DND-41 (cell line): Measurements from ENCODE around the gene AKAP3.

ENCODE experiments used
- ATAC-seq: fragments of 200-7000 bp; cut with Tn5 transposase; 3 replicates; pipeline ENCODE4 v1.9.1; 2021; ENCODE audit warnings: low read depth; ENCODE audit not compliant: insufficient read depth
- DNase-seq: peaks from one replicate; pipeline ENCODE4 v3.0.0-alpha.2; 2020
- H2AFZ ChIP-seq: 2 replicates; pipeline ENCODE4 v1.6.0; 2012; ENCODE audit warnings: low read depth, low read length
- H3K27ac ChIP-seq: 2 replicates; pipeline ENCODE4 v1.5.1; 2012; ENCODE audit warnings: low read length, inconsistent platforms
- H3K27me3 ChIP-seq: fragments of 200-600 bp; sonication (generic); 2 replicates; pipeline ENCODE4 v1.6.0; 2012; ENCODE audit warnings: low read length, mild to moderate bottlenecking, inconsistent platforms; ENCODE audit not compliant: insufficient read depth, poor library complexity
- H3K36me3 ChIP-seq: 2 replicates; pipeline ENCODE4 v1.5.1; 2012; ENCODE audit warnings: low read length, inconsistent platforms; ENCODE audit not compliant: insufficient read depth
- H3K4me1 ChIP-seq: 2 replicates; pipeline ENCODE4 v1.5.1; 2012; ENCODE audit warnings: mild to moderate bottlenecking, low read length; ENCODE audit not compliant: insufficient read depth
- H3K4me2 ChIP-seq: 2 replicates; pipeline ENCODE4 v1.6.0; 2012; ENCODE audit warnings: mild to moderate bottlenecking, moderate library complexity, low read length, inconsistent platforms; ENCODE audit not compliant: insufficient read depth
- H3K4me3 ChIP-seq, 2 experiments: fragments of 200-600 bp in 1 of 2; shearing (Covaris generic) in 1 of 2; 2 replicates each; pipeline ENCODE4 v1.5.1; 2012 to 2016; ENCODE audit warnings: inconsistent platforms in 2 of 2, low read length in 2 of 2, mild to moderate bottlenecking in 2 of 2, low read depth in 1 of 2, moderate library complexity in 1 of 2
- H3K79me2 ChIP-seq: 2 replicates; pipeline ENCODE4 v1.6.0; 2012; ENCODE audit warnings: low read length, inconsistent platforms; ENCODE audit not compliant: insufficient read depth
- H3K9ac ChIP-seq: 2 replicates; pipeline ENCODE4 v1.6.0; 2012; ENCODE audit warnings: low read depth, mild to moderate bottlenecking, inconsistent platforms, low read length, moderate library complexity
- H3K9me3 ChIP-seq: 2 replicates; pipeline ENCODE4 v1.5.1; 2012; ENCODE audit warnings: low read length, moderate library complexity, mild to moderate bottlenecking, inconsistent platforms; ENCODE audit not compliant: insufficient read depth, severe bottlenecking
- H4K20me1 ChIP-seq: 2 replicates; pipeline ENCODE4 v1.6.0; 2012; ENCODE audit warnings: low read length; ENCODE audit not compliant: insufficient read depth
- CTCF ChIP-seq: IDR thresholded peaks from 2 replicates; pipeline ENCODE4 v1.5.1; 2012; ENCODE audit warnings: borderline replicate concordance, low read length, moderate library complexity, mild to moderate bottlenecking; ENCODE audit not compliant: poor library complexity, severe bottlenecking; ENCODE audit errors: extremely low read depth
- EZH2 ChIP-seq: IDR thresholded peaks from 3 replicates; pipeline ENCODE4 v1.6.1; 2012; ENCODE audit warnings: borderline replicate concordance, low read depth, mild to moderate bottlenecking, moderate library complexity, low read length, inconsistent platforms; ENCODE audit not compliant: severe bottlenecking

The AKAP3 gene

DNA sequence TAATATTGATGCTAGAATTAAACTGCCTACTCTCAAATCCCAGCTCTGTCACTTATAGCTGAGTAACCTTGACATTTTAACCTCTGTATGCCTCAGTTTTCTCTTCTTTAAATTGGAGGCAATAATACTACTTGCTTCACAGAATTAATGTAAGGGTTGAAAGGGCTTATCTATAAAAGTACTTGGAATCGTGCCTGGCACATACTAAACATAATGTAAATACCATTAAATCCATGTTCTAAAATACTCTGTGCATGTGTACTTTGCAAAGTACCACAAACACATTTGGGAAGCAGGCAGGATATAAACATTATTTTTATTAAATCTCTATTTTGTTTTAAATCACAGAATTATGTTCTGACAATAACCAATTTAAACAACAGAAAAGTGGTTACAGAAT is 44.9 kb downstream of the AKAP3 start:
- no peak overlapping the region for H3K4me2 ChIP-seq
- H3K4me1 ChIP-seq: peaks cover 17% of the 10 kb centered on the region
- no peaks in the 10 kb centered on the region for H4K20me1 ChIP-seq
- H3K9me3 ChIP-seq: no peaks in the 10 kb centered on the region
- peaks cover 10% of the 10 kb centered on the region; the same call in 1 of the 2 replicates for H3K79me2 ChIP-seq
- no peak overlapping the region for H3K9ac ChIP-seq
- no peak for ATAC-seq
- no peaks in the 10 kb centered on the region for H3K36me3 ChIP-seq
- H3K4me3 ChIP-seq: no peak overlapping the region
- no peak overlapping the region for H2AFZ ChIP-seq
- TF ChIP-seq CTCF (no peak), EZH2 (no peak)
- no peak overlapping the region for H3K27ac ChIP-seq
- DNase-seq: no peak
- H3K27me3 ChIP-seq: no peaks in the 10 kb centered on the region

DNA sequence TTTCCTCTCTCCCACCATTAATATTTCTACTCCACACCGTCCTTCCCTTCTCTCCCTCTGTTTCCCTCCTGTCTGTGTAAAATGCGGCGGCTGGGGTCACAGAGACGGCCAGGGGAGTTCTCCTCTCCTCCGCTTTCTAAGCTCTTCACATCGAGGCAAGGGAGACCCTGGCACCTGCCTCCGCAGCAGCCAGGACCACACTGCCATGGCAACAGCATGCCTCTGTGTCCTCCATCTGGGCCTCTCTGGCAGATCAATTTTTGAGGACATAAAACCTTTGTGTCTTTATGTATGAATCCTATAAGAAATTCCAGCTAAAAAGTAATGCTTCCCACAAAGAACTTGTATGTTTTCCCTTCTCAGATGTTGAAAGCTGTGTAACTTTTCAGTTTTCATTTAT is 45.4 kb downstream of the AKAP3 start:
- H3K9ac ChIP-seq: no peak overlapping the region
- H3K4me2 ChIP-seq: no peak overlapping the region
- no peaks in the 10 kb centered on the region for H3K27me3 ChIP-seq
- no peak overlapping the region for H2AFZ ChIP-seq
- H4K20me1 ChIP-seq: no peaks in the 10 kb centered on the region
- H3K36me3 ChIP-seq: no peaks in the 10 kb centered on the region
- no peak overlapping the region for H3K4me3 ChIP-seq
- TF ChIP-seq CTCF (no peak), EZH2 (no peak)
- peaks cover 10% of the 10 kb centered on the region; the same call in 1 of the 2 replicates for H3K79me2 ChIP-seq
- ATAC-seq: no peak
- peaks cover 17% of the 10 kb centered on the region for H3K4me1 ChIP-seq
- H3K27ac ChIP-seq: no peak overlapping the region
- DNase-seq: no peak
- H3K9me3 ChIP-seq: no peaks in the 10 kb centered on the region

DNA sequence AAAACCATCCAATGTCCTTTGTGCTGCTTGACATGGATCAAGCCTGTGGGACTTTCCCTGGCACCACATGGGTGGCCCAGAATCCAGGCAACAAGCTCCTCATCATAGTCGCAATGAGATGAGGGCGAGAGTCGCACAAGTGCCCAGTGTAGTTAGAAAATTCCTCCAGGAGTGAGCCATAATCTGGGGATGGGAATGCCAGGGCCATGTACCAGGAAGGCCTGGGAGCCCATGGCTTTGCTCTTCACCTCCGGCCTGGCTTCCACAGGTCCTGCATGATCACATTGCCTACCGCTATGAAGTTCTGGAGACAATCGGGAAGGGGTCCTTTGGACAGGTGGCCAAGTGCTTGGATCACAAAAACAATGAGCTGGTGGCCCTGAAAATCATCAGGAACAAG is 53.0 kb downstream of the AKAP3 start:
- Histone ChIP-seq H3K27ac (no peak overlapping the region), H4K20me1 (no peaks in the 10 kb centered on the region), H3K27me3 (no peaks in the 10 kb centered on the region), H2AFZ (no peak overlapping the region), H3K9ac (no peak overlapping the region), H3K4me2 (no peak overlapping the region), H3K36me3 (no peaks in the 10 kb centered on the region), H3K4me1 (no peaks in the 10 kb centered on the region), H3K9me3 (no peaks in the 10 kb centered on the region), H3K79me2 (no peaks in the 10 kb centered on the region), H3K4me3 (no peak overlapping the region)
- no peak for DNase-seq
- ATAC-seq: no peak
- TF ChIP-seq CTCF (no peak), EZH2 (no peak)

GRCh38 chr12:4591180-4591687 is 57.6 kb downstream of the AKAP3 start:
- H3K36me3 ChIP-seq: no peaks in the 10 kb centered on the region
- H3K79me2 ChIP-seq: no peaks in the 10 kb centered on the region
- DNase-seq (no peak), ATAC-seq (no peak)
- no peak overlapping the region for H2AFZ ChIP-seq
- H3K4me3 ChIP-seq: no peak overlapping the region
- H3K9ac ChIP-seq: no peak overlapping the region
- H3K27ac ChIP-seq: no peak overlapping the region
- H3K27me3 ChIP-seq: no peaks in the 10 kb centered on the region
- no peaks in the 10 kb centered on the region for H4K20me1 ChIP-seq
- H3K4me1 ChIP-seq: no peaks in the 10 kb centered on the region
- TF ChIP-seq CTCF: no peak
- no peak for TF ChIP-seq EZH2
- H3K4me2 ChIP-seq: no peak overlapping the region
- no peaks in the 10 kb centered on the region for H3K9me3 ChIP-seq
